Measurements from ENCODE around the gene ZFAND2B. TPM values are rescaled to one million over a fixed set of nuclear protein-coding genes. Genes with fewer than 3 reads are reported as not detected.

The ZFAND2B gene
- total RNA-seq, 1 donor from 2014 or later = 29.8 TPM

GRCh38 chr2:219167997-219168396 is 38.6 kb upstream of the ZFAND2B start:
- no peak for DNase-seq (ENCODE audit: low spot score)
- no peak overlapping the region for H3K27ac Mint-ChIP-seq (ENCODE audit: unreplicated experiment)
- no peaks in the 10 kb centered on the region for H3K9me3 Mint-ChIP-seq (ENCODE audit: low read depth)
- peaks cover 11% of the 10 kb centered on the region for H3K4me1 Mint-ChIP-seq (ENCODE audit: low read depth)
- H3K36me3 Mint-ChIP-seq (ENCODE audit: low read depth) = peaks cover 2% of the 10 kb centered on the region
- TF ChIP-seq, protein P1, sequence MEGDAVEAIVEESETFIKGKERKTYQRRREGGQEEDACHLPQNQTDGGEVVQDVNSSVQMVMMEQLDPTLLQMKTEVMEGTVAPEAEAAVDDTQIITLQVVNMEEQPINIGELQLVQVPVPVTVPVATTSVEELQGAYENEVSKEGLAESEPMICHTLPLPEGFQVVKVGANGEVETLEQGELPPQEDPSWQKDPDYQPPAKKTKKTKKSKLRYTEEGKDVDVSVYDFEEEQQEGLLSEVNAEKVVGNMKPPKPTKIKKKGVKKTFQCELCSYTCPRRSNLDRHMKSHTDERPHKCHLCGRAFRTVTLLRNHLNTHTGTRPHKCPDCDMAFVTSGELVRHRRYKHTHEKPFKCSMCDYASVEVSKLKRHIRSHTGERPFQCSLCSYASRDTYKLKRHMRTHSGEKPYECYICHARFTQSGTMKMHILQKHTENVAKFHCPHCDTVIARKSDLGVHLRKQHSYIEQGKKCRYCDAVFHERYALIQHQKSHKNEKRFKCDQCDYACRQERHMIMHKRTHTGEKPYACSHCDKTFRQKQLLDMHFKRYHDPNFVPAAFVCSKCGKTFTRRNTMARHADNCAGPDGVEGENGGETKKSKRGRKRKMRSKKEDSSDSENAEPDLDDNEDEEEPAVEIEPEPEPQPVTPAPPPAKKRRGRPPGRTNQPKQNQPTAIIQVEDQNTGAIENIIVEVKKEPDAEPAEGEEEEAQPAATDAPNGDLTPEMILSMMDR (IDR thresholded peaks at IDR 0.05) = no peak
- H3K27me3 Mint-ChIP-seq (ENCODE audit: low read depth) = no peaks in the 10 kb centered on the region
- H3K4me3 Mint-ChIP-seq (ENCODE audit: unreplicated experiment) = no peak overlapping the region

GRCh38 chr2:219168526-219168925 is 38.1 kb upstream of the ZFAND2B start:
- TF ChIP-seq, protein P1 (IDR thresholded peaks at IDR 0.05) = no peak
- H3K9me3 Mint-ChIP-seq (ENCODE audit: low read depth) = no peaks in the 10 kb centered on the region
- H3K36me3 Mint-ChIP-seq (ENCODE audit: low read depth) = peaks cover 2% of the 10 kb centered on the region
- DNase-seq (ENCODE audit: low spot score) = no peak
- no peaks in the 10 kb centered on the region for H3K27me3 Mint-ChIP-seq (ENCODE audit: low read depth)
- H3K4me1 Mint-ChIP-seq (ENCODE audit: low read depth) = peaks cover 11% of the 10 kb centered on the region
- no peak overlapping the region for H3K27ac Mint-ChIP-seq (ENCODE audit: unreplicated experiment)
- no peak overlapping the region for H3K4me3 Mint-ChIP-seq (ENCODE audit: unreplicated experiment)

- DNase-seq (ENCODE audit: low spot score) = no peak
- H3K4me1 Mint-ChIP-seq (ENCODE audit: low read depth) = peaks cover 11% of the 10 kb centered on the region
- TF ChIP-seq, protein P1 (IDR thresholded peaks at IDR 0.05) = no peak
- no peak overlapping the region for H3K4me3 Mint-ChIP-seq (ENCODE audit: unreplicated experiment)
- H3K27me3 Mint-ChIP-seq (ENCODE audit: low read depth) = no peaks in the 10 kb centered on the region
- peaks cover 3% of the 10 kb centered on the region for H3K36me3 Mint-ChIP-seq (ENCODE audit: low read depth)
- no peaks in the 10 kb centered on the region for H3K9me3 Mint-ChIP-seq (ENCODE audit: low read depth)
- H3K27ac Mint-ChIP-seq (ENCODE audit: unreplicated experiment) = no peak overlapping the region
These were observed 37.6 kb upstream of the ZFAND2B start for GRCh38 chr2:219168932-219169331.

- H3K4me3 Mint-ChIP-seq (ENCODE audit: unreplicated experiment) = no peak within 1 kb of the TSS
- no peak for DNase-seq (ENCODE audit: low spot score)
- no peak within 1 kb of the TSS for H3K27ac Mint-ChIP-seq (ENCODE audit: unreplicated experiment)
- TF ChIP-seq, protein P1 (IDR thresholded peaks at IDR 0.05) = no peak
- no peaks in the 10 kb centered on the region for H3K9me3 Mint-ChIP-seq (ENCODE audit: low read depth)
- peaks cover 8% of the 10 kb centered on the region for H3K36me3 Mint-ChIP-seq (ENCODE audit: low read depth)
- peaks cover 17% of the 10 kb centered on the region for H3K4me1 Mint-ChIP-seq (ENCODE audit: low read depth)
- H3K27me3 Mint-ChIP-seq (ENCODE audit: low read depth) = no peaks in the 10 kb centered on the region
These were observed 36.5 kb upstream of the ZFAND2B start, which contains the start of gene SLC23A3 for GRCh38 chr2:219169930-219170654. SLC23A3 (minus strand) TSS chr2:219170029; CDS start chr2:219169984, 45 bp downstream.

DNA sequence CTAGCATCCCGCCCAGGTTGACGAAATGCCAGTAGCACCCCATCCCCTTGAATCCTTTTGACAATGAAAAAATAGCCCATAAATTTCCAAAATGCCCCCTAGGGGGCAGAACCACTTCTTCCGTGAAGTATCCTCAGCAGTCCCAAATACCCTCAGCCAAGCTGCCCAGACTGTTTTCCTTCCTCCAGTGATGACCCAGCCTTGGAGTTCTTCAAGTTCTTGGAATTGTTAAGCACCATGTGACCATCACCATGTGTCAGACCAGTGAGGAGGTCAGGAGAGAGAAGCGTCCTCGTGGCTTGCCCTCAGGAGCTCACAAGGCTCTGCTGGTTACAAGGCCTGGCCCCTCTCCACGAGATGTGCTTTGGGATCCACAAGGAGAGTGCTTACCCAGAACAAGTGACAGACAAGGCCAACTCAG is 35.3 kb upstream of the ZFAND2B start:
- H3K27me3 Mint-ChIP-seq (ENCODE audit: low read depth) = no peaks in the 10 kb centered on the region
- no peak for DNase-seq (ENCODE audit: low spot score)
- TF ChIP-seq, protein P1 (IDR thresholded peaks at IDR 0.05) = peak; percentile 89
- H3K4me1 Mint-ChIP-seq (ENCODE audit: low read depth) = peaks cover 26% of the 10 kb centered on the region
- peak overlapping the region; percentile 89 for H3K27ac Mint-ChIP-seq (ENCODE audit: unreplicated experiment)
- H3K36me3 Mint-ChIP-seq (ENCODE audit: low read depth) = peaks cover 8% of the 10 kb centered on the region
- no peaks in the 10 kb centered on the region for H3K9me3 Mint-ChIP-seq (ENCODE audit: low read depth)
- H3K4me3 Mint-ChIP-seq (ENCODE audit: unreplicated experiment) = no peak overlapping the region

Data from chondrocyte (in vitro differentiated cells).